BE2C (cell line): Measurements from ENCODE around the gene PRMT9.

ENCODE experiments used
- DNase-seq: peaks from one replicate; pipeline ENCODE4 v3.0.0-alpha.2; 2020
- H3K27me3 ChIP-seq: fragments of 250-450 bp; sonication (Bioruptor Pico); 2 replicates; pipeline ENCODE4 v1.5.1; 2020; ENCODE audit warnings: mild to moderate bottlenecking
- H3K36me3 ChIP-seq: fragments of 250-450 bp; sonication (Bioruptor Pico); 2 replicates; pipeline ENCODE4 v1.5.1; 2020; ENCODE audit warnings: mild to moderate bottlenecking
- H3K4me1 ChIP-seq: fragments of 250-450 bp; sonication (Bioruptor Pico); 2 replicates; pipeline ENCODE4 v1.5.1; 2020
- H3K4me3 ChIP-seq: 2 replicates; pipeline ENCODE4 v1.5.1; 2011; ENCODE audit warnings: low read depth, low read length
- H3K9me3 ChIP-seq: fragments of 250-450 bp; sonication (Bioruptor Pico); 2 replicates; pipeline ENCODE4 v1.5.1; 2020
- CTCF ChIP-seq: IDR thresholded peaks from 2 replicates; pipeline ENCODE4 v1.5.1; 2012; ENCODE audit warnings: mild to moderate bottlenecking, low read depth, low read length

PRMT9 gene

GRCh38 chr4:147658501-147658900 lies 25.5 kb downstream of the PRMT9 start:
- no peaks in the 10 kb centered on the region for H3K9me3 ChIP-seq
- no peak overlapping the region for H3K4me3 ChIP-seq
- H3K36me3 ChIP-seq: peaks cover 33% of the 10 kb centered on the region
- no peak for DNase-seq
- H3K27me3 ChIP-seq: no peaks in the 10 kb centered on the region
- TF ChIP-seq CTCF: no peak
- H3K4me1 ChIP-seq: no peaks in the 10 kb centered on the region

GRCh38 chr4:147655639-147656038 lies 28.3 kb downstream of the PRMT9 start:
- TF ChIP-seq CTCF: no peak
- no peaks in the 10 kb centered on the region for H3K27me3 ChIP-seq
- H3K4me3 ChIP-seq: no peak overlapping the region
- H3K36me3 ChIP-seq: peaks cover 28% of the 10 kb centered on the region
- H3K9me3 ChIP-seq: no peaks in the 10 kb centered on the region
- no peaks in the 10 kb centered on the region for H3K4me1 ChIP-seq
- DNase-seq: no peak

GRCh38 chr4:147651563-147651962 lies 32.4 kb downstream of the PRMT9 start:
- Histone ChIP-seq H3K27me3 (no peaks in the 10 kb centered on the region), H3K9me3 (no peaks in the 10 kb centered on the region), H3K4me3 (no peak overlapping the region), H3K36me3 (peaks cover 21% of the 10 kb centered on the region), H3K4me1 (no peaks in the 10 kb centered on the region)
- DNase-seq: no peak
- TF ChIP-seq CTCF: no peak

- TF ChIP-seq CTCF: no peak
- Histone ChIP-seq H3K4me1 (peaks cover 7% of the 10 kb centered on the region; the same call in 1 of the 2 replicates), H3K36me3 (peaks cover 8% of the 10 kb centered on the region)
These were observed 35.3 kb downstream of the PRMT9 start for GRCh38 chr4:147648656-147649055.

DNA sequence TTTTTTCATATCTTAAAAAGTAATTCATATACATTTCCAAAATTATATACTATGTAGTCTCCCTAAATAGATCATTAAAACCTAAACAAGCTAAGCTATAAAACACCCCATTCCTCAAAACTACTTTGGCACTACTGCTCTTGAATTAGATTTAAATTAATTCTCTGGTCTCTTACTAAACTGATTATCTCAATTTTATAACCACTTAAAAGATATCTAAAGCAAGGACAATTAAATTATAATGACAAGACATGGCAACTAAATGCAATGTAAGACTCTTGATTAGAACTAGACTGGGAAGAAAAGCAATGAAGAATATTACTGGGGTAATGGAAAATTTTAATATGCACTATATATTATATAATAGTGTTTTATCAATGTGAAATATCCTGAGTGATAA lies 38.9 kb downstream of the PRMT9 start:
- no peak for DNase-seq
- no peaks in the 10 kb centered on the region for H3K9me3 ChIP-seq
- no peaks in the 10 kb centered on the region for H3K27me3 ChIP-seq
- no peak for TF ChIP-seq CTCF
- H3K4me3 ChIP-seq: no peak overlapping the region
- peaks cover 7% of the 10 kb centered on the region; the same call in 1 of the 2 replicates for H3K4me1 ChIP-seq
- peaks cover 32% of the 10 kb centered on the region for H3K36me3 ChIP-seq

More at GRCh38 chr4:147648656-147649055, 35.3 kb downstream of the PRMT9 start:
- no peaks in the 10 kb centered on the region for H3K9me3 ChIP-seq
- no peak for DNase-seq
- H3K27me3 ChIP-seq: no peaks in the 10 kb centered on the region
- no peak overlapping the region for H3K4me3 ChIP-seq

DNA sequence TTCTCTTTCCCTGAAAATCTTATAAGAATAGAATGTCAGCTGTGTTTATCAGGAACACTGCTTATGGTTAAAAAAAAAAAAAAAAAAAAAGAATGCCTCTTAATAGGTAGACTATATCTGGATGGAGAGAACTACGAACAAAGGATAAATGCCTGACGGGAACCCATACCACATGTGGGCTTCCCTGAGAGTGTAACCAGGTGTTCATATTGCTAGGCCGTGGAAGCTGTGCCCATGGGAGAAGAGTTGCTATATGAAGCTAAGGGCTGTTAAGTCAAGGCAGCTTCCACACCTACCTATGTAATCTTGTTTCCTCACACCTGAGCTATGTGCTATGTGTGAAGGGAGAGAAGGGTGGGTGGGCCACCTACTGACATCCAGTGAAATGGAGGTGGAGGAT lies 39.5 kb downstream of the PRMT9 start:
- no peaks in the 10 kb centered on the region for H3K27me3 ChIP-seq
- no peak overlapping the region for H3K4me3 ChIP-seq
- H3K9me3 ChIP-seq: no peaks in the 10 kb centered on the region
- peaks cover 33% of the 10 kb centered on the region for H3K36me3 ChIP-seq
- H3K4me1 ChIP-seq: peaks cover 7% of the 10 kb centered on the region; the same call in 1 of the 2 replicates
- TF ChIP-seq CTCF: no peak
- DNase-seq: no peak
